GM23338 (cell line): ENCODE results near the gene KIAA0753.

Experiments used
- CREB1 ChIP-seq: fragments of 250-450 bp; sonication (Bioruptor Pico); IDR thresholded peaks from 2 replicates; pipeline ENCODE4 v1.5.0; 2020; ENCODE audit warnings: low read depth, mild to moderate bottlenecking, moderate library complexity
- EZH2 ChIP-seq: fragments of 200-600 bp; sonication (generic); IDR thresholded peaks from one replicate; pipeline ENCODE4 v1.8.0; 2017; ENCODE audit warnings: antibody characterized with exemption, mild to moderate bottlenecking, low read depth; ENCODE audit not compliant: unreplicated experiment
- EZH2phosphoT487 ChIP-seq: fragments of 200-600 bp; sonication (generic); IDR thresholded peaks from one replicate; pipeline ENCODE4 v1.8.1; 2018; ENCODE audit warnings: antibody characterized with exemption; ENCODE audit not compliant: unreplicated experiment
- JUNB ChIP-seq: IDR thresholded peaks from one replicate; pipeline ENCODE4 v1.6.1; 2016; ENCODE audit warnings: antibody characterized with exemption; ENCODE audit not compliant: unreplicated experiment
- NANOG ChIP-seq: IDR thresholded peaks from 2 replicates; pipeline ENCODE4 v1.6.1; 2016; ENCODE audit warnings: antibody characterized with exemption, borderline replicate concordance
- POLR2AphosphoS5 ChIP-seq: IDR thresholded peaks from 2 replicates; pipeline ENCODE4 v1.6.1; 2016; ENCODE audit warnings: antibody characterized with exemption, low read depth
- STAT1 ChIP-seq: IDR thresholded peaks from one replicate; pipeline ENCODE4 v1.6.1; 2016; ENCODE audit warnings: antibody characterized with exemption; ENCODE audit not compliant: unreplicated experiment
- ZNF114 ChIP-seq: fragments of 250-450 bp; sonication (Bioruptor Pico); IDR thresholded peaks from 2 replicates; pipeline ENCODE4 v1.5.0; 2020; ENCODE audit warnings: mild to moderate bottlenecking, moderate library complexity
- ZNF331 ChIP-seq: fragments of 250-450 bp; sonication (Bioruptor Pico); IDR thresholded peaks from 2 replicates; pipeline ENCODE4 v1.5.0; 2020; ENCODE audit warnings: low read depth, mild to moderate bottlenecking, moderate library complexity
- TF ChIP-seq, protein P1 (sequence below), 2 experiments: fragments of 200-600 bp in 1 of 2; sonication (generic) in 1 of 2; conservative IDR thresholded peaks; 2 replicates each; pipeline versions ENCODE4 v1.5.1 to v1.6.1; 2016 to 2017; ENCODE audit warnings: antibody characterized with exemption in 2 of 2, low read depth in 2 of 2, mild to moderate bottlenecking in 2 of 2, moderate library complexity in 1 of 2
- TF ChIP-seq, protein P2 (sequence below): IDR thresholded peaks from one replicate; pipeline ENCODE4 v1.6.1; 2018; ENCODE audit warnings: antibody characterized with exemption; ENCODE audit not compliant: unreplicated experiment
- TF ChIP-seq, protein P3 (sequence below): IDR thresholded peaks from 2 replicates; pipeline ENCODE4 v1.6.1; 2016; ENCODE audit warnings: antibody characterized with exemption
- TF ChIP-seq, protein P4 (sequence below): fragments of 250-450 bp; sonication (Bioruptor Pico); IDR thresholded peaks from 2 replicates; pipeline ENCODE4 v1.5.0; 2020; ENCODE audit warnings: mild to moderate bottlenecking, moderate library complexity

DNA sequence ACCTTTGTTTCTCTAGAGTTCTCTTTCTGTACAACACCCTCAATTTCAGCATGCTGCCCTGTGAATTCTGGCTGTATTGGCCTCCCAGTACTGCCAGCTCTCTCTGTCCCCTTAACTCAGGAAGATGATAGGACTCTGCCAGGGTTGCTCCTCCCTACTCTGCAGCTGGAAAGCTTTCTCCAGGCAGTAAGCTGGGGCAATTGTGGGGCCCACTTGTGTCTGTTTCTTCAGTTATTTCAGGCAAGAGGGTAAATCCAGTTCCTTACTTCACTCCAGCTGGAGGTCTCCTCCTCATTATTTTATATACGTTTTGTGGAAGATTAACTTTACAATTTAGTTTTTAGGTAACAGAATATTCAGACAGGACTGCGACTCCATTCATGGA, 20.9 kb upstream of the KIAA0753 start:
- TF ChIP-seq POLR2AphosphoS5, result no peak
- TF ChIP-seq, protein P1, sequence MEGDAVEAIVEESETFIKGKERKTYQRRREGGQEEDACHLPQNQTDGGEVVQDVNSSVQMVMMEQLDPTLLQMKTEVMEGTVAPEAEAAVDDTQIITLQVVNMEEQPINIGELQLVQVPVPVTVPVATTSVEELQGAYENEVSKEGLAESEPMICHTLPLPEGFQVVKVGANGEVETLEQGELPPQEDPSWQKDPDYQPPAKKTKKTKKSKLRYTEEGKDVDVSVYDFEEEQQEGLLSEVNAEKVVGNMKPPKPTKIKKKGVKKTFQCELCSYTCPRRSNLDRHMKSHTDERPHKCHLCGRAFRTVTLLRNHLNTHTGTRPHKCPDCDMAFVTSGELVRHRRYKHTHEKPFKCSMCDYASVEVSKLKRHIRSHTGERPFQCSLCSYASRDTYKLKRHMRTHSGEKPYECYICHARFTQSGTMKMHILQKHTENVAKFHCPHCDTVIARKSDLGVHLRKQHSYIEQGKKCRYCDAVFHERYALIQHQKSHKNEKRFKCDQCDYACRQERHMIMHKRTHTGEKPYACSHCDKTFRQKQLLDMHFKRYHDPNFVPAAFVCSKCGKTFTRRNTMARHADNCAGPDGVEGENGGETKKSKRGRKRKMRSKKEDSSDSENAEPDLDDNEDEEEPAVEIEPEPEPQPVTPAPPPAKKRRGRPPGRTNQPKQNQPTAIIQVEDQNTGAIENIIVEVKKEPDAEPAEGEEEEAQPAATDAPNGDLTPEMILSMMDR (conservative IDR thresholded peaks at IDR 0.05; ENCODE audit: low read depth in 2 of 2), result no peak
- TF ChIP-seq EZH2, result no peak
- TF ChIP-seq, protein P2, sequence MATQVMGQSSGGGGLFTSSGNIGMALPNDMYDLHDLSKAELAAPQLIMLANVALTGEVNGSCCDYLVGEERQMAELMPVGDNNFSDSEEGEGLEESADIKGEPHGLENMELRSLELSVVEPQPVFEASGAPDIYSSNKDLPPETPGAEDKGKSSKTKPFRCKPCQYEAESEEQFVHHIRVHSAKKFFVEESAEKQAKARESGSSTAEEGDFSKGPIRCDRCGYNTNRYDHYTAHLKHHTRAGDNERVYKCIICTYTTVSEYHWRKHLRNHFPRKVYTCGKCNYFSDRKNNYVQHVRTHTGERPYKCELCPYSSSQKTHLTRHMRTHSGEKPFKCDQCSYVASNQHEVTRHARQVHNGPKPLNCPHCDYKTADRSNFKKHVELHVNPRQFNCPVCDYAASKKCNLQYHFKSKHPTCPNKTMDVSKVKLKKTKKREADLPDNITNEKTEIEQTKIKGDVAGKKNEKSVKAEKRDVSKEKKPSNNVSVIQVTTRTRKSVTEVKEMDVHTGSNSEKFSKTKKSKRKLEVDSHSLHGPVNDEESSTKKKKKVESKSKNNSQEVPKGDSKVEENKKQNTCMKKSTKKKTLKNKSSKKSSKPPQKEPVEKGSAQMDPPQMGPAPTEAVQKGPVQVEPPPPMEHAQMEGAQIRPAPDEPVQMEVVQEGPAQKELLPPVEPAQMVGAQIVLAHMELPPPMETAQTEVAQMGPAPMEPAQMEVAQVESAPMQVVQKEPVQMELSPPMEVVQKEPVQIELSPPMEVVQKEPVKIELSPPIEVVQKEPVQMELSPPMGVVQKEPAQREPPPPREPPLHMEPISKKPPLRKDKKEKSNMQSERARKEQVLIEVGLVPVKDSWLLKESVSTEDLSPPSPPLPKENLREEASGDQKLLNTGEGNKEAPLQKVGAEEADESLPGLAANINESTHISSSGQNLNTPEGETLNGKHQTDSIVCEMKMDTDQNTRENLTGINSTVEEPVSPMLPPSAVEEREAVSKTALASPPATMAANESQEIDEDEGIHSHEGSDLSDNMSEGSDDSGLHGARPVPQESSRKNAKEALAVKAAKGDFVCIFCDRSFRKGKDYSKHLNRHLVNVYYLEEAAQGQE, result no peak
- no peak for TF ChIP-seq EZH2phosphoT487
- TF ChIP-seq CREB1 (CRISPR knock-in tag), result no peak
- TF ChIP-seq JUNB, result no peak
- no peak for TF ChIP-seq ZNF114 (CRISPR knock-in tag)
- TF ChIP-seq, protein P3, sequence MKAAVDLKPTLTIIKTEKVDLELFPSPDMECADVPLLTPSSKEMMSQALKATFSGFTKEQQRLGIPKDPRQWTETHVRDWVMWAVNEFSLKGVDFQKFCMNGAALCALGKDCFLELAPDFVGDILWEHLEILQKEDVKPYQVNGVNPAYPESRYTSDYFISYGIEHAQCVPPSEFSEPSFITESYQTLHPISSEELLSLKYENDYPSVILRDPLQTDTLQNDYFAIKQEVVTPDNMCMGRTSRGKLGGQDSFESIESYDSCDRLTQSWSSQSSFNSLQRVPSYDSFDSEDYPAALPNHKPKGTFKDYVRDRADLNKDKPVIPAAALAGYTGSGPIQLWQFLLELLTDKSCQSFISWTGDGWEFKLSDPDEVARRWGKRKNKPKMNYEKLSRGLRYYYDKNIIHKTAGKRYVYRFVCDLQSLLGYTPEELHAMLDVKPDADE, result no peak
- TF ChIP-seq NANOG, result no peak
- TF ChIP-seq STAT1, result no peak
- TF ChIP-seq ZNF331, result no peak
- TF ChIP-seq, protein P4, sequence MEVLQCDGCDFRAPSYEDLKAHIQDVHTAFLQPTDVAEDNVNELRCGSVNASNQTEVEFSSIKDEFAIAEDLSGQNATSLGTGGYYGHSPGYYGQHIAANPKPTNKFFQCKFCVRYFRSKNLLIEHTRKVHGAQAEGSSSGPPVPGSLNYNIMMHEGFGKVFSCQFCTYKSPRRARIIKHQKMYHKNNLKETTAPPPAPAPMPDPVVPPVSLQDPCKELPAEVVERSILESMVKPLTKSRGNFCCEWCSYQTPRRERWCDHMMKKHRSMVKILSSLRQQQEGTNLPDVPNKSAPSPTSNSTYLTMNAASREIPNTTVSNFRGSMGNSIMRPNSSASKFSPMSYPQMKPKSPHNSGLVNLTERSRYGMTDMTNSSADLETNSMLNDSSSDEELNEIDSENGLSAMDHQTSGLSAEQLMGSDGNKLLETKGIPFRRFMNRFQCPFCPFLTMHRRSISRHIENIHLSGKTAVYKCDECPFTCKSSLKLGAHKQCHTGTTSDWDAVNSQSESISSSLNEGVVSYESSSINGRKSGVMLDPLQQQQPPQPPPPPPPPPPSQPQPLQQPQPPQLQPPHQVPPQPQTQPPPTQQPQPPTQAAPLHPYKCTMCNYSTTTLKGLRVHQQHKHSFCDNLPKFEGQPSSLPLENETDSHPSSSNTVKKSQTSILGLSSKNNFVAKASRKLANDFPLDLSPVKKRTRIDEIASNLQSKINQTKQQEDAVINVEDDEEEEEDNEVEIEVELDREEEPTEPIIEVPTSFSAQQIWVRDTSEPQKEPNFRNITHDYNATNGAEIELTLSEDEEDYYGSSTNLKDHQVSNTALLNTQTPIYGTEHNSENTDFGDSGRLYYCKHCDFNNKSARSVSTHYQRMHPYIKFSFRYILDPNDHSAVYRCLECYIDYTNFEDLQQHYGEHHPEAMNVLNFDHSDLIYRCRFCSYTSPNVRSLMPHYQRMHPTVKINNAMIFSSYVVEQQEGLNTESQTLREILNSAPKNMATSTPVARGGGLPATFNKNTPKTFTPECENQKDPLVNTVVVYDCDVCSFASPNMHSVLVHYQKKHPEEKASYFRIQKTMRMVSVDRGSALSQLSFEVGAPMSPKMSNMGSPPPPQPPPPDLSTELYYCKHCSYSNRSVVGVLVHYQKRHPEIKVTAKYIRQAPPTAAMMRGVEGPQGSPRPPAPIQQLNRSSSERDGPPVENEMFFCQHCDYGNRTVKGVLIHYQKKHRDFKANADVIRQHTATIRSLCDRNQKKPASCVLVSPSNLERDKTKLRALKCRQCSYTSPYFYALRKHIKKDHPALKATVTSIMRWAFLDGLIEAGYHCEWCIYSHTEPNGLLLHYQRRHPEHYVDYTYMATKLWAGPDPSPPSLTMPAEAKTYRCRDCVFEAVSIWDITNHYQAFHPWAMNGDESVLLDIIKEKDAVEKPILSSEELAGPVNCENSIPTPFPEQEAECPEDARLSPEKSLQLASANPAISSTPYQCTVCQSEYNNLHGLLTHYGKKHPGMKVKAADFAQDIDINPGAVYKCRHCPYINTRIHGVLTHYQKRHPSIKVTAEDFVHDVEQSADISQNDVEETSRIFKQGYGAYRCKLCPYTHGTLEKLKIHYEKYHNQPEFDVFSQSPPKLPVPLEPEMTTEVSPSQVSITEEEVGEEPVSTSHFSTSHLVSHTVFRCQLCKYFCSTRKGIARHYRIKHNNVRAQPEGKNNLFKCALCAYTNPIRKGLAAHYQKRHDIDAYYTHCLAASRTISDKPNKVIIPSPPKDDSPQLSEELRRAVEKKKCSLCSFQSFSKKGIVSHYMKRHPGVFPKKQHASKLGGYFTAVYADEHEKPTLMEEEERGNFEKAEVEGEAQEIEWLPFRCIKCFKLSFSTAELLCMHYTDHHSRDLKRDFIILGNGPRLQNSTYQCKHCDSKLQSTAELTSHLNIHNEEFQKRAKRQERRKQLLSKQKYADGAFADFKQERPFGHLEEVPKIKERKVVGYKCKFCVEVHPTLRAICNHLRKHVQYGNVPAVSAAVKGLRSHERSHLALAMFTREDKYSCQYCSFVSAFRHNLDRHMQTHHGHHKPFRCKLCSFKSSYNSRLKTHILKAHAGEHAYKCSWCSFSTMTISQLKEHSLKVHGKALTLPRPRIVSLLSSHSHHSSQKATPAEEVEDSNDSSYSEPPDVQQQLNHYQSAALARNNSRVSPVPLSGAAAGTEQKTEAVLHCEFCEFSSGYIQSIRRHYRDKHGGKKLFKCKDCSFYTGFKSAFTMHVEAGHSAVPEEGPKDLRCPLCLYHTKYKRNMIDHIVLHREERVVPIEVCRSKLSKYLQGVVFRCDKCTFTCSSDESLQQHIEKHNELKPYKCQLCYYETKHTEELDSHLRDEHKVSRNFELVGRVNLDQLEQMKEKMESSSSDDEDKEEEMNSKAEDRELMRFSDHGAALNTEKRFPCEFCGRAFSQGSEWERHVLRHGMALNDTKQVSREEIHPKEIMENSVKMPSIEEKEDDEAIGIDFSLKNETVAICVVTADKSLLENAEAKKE, result no peak
